ENCODE results near the gene SERPINA5.
"Not testable (repeated sequence)": the region's sequence is repeated elsewhere in the genome, so short reads cannot be mapped to it uniquely, and the experiment has no call there.

The SERPINA5 gene

DNA sequence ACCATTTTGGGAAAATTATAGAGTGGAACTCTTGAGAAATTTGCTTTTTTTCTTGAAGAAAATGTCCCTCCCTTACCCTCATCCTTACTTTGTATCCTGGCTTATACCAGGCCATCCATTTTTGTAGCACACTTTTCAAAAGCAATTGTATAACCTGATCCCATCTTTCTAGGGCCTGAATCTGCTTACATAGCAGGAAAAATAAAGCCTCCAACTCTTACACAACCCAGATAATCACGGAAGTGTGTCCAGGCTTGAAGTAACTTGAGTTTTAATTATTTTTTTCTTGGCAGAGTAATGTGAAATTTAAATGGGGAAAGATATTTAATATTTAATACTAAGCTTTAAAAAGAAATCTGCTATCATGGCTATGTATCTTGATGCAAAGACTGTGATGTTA is 53.9 kb downstream of the SERPINA5 start:
- no peak for DNase-seq
- Histone ChIP-seq H3K27ac (ENCODE audit: low read length) (no peak overlapping the region), H2AFZ (ENCODE audit: low read length) (no peak overlapping the region), H3K27me3 (replicated peaks; ENCODE audit: insufficient read depth, low read length) (no peaks in the 10 kb centered on the region), H3K79me2 (ENCODE audit: low read length) (no peaks in the 10 kb centered on the region), H3K36me3 (replicated peaks; ENCODE audit: insufficient read depth, low read length) (no peaks in the 10 kb centered on the region), H3K4me1 (ENCODE audit: low read length) (no peaks in the 10 kb centered on the region), H4K20me1 (ENCODE audit: insufficient read depth, low read length) (no peaks in the 10 kb centered on the region), H3K4me2 (ENCODE audit: low read depth, low read length) (no peak overlapping the region), H3K4me3 (ENCODE audit: low read length) (no peak overlapping the region), H3K9ac (ENCODE audit: low read length) (no peak overlapping the region), H3K9me2 (replicated peaks; ENCODE audit: insufficient read depth, low read length) (no peaks in the 10 kb centered on the region), H3K9me3 (replicated peaks; ENCODE audit: insufficient read depth, low read length) (no peaks in the 10 kb centered on the region), H3F3A (ENCODE audit: insufficient read depth, low read length) (no peaks in the 10 kb centered on the region)
- TF ChIP-seq, protein P1, sequence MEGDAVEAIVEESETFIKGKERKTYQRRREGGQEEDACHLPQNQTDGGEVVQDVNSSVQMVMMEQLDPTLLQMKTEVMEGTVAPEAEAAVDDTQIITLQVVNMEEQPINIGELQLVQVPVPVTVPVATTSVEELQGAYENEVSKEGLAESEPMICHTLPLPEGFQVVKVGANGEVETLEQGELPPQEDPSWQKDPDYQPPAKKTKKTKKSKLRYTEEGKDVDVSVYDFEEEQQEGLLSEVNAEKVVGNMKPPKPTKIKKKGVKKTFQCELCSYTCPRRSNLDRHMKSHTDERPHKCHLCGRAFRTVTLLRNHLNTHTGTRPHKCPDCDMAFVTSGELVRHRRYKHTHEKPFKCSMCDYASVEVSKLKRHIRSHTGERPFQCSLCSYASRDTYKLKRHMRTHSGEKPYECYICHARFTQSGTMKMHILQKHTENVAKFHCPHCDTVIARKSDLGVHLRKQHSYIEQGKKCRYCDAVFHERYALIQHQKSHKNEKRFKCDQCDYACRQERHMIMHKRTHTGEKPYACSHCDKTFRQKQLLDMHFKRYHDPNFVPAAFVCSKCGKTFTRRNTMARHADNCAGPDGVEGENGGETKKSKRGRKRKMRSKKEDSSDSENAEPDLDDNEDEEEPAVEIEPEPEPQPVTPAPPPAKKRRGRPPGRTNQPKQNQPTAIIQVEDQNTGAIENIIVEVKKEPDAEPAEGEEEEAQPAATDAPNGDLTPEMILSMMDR (IDR thresholded peaks at IDR 0.05; ENCODE audit: low read length), result no peak
- no peak for TF ChIP-seq EZH2 (optimal IDR thresholded peaks at IDR 0.05; ENCODE audit: low read depth, low read length)
- TF ChIP-seq EZH2phosphoT487 (IDR thresholded peaks at IDR 0.05; ENCODE audit: low read length), result no peak

- Histone ChIP-seq H3K4me1 (ENCODE audit: low read length) (no peaks in the 10 kb centered on the region), H3K79me2 (ENCODE audit: low read length) (no peaks in the 10 kb centered on the region), H3F3A (ENCODE audit: insufficient read depth, low read length) (no peaks in the 10 kb centered on the region), H2AFZ (ENCODE audit: low read length) (no peak overlapping the region), H3K9me3 (replicated peaks; ENCODE audit: insufficient read depth, low read length) (no peaks in the 10 kb centered on the region), H4K20me1 (ENCODE audit: insufficient read depth, low read length) (no peaks in the 10 kb centered on the region), H3K36me3 (replicated peaks; ENCODE audit: insufficient read depth, low read length) (no peaks in the 10 kb centered on the region), H3K9me2 (replicated peaks; ENCODE audit: insufficient read depth, low read length) (no peaks in the 10 kb centered on the region), H3K4me3 (ENCODE audit: low read length) (no peak overlapping the region), H3K27ac (ENCODE audit: low read length) (no peak overlapping the region), H3K9ac (ENCODE audit: low read length) (no peak overlapping the region), H3K4me2 (ENCODE audit: low read depth, low read length) (no peak overlapping the region), H3K27me3 (replicated peaks; ENCODE audit: insufficient read depth, low read length) (no peaks in the 10 kb centered on the region)
- DNase-seq, result no peak
- TF ChIP-seq EZH2phosphoT487 (IDR thresholded peaks at IDR 0.05; ENCODE audit: low read length) (no peak), EZH2 (optimal IDR thresholded peaks at IDR 0.05; ENCODE audit: low read depth, low read length) (no peak)
- TF ChIP-seq, protein P1 (IDR thresholded peaks at IDR 0.05; ENCODE audit: low read length), result no peak
These were observed 55.7 kb downstream of the SERPINA5 start for GRCh38 chr14:94636744-94637412.

DNA sequence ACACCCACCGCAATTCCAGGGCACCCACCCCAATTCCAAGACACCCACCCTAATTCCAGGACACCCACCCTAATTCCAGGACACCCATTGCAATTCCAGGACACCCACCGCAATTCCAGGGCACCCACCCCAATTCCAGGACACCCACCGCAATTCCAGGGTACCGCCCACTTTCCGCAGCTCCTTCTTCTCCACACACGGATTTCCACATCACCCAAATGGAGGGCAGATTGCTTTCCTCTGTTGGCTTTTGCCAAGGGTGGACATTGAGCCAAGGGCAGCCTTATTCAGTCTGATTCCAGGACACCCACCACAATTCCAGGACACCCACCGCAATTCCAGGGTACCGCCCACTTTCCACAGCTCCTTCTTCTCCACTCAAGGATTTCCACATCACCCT is 56.6 kb downstream of the SERPINA5 start:
- DNase-seq; H3K79me2 ChIP-seq (ENCODE audit: low read length); H3K4me3 ChIP-seq (ENCODE audit: low read length); H3K9me2 ChIP-seq (replicated peaks; ENCODE audit: insufficient read depth, low read length); H3K9me3 ChIP-seq (replicated peaks; ENCODE audit: insufficient read depth, low read length); H4K20me1 ChIP-seq (ENCODE audit: insufficient read depth, low read length); H3K27ac ChIP-seq (ENCODE audit: low read length); H3K36me3 ChIP-seq (replicated peaks; ENCODE audit: insufficient read depth, low read length); H3K9ac ChIP-seq (ENCODE audit: low read length); H3K4me1 ChIP-seq (ENCODE audit: low read length); H3F3A ChIP-seq (ENCODE audit: insufficient read depth, low read length); H3K4me2 ChIP-seq (ENCODE audit: low read depth, low read length); H3K27me3 ChIP-seq (replicated peaks; ENCODE audit: insufficient read depth, low read length); H2AFZ ChIP-seq (ENCODE audit: low read length): not testable (repeated sequence)

DNA sequence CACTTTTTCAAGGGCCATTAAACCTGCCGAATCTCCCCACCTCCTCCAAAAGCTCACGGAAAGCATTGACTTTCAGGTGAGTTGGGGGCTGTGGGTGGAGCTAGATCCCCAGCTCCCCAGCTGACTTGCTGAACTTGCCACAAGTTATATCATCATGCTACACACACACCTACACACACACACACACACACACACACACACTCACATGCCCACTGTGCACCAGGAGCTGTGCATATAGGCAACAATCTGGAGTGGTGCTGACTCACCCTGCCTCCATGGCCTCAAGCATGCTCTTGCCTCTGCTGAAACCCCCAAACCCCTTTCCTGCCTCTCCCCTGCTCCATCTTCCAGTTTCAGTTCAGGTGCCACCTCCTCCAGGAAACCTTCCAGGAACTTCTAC is 57.1 kb downstream of the SERPINA5 start:
- no peaks in the 10 kb centered on the region for H4K20me1 ChIP-seq (ENCODE audit: insufficient read depth, low read length)
- TF ChIP-seq, protein P1 (IDR thresholded peaks at IDR 0.05; ENCODE audit: low read length), result no peak
- TF ChIP-seq EZH2phosphoT487 (IDR thresholded peaks at IDR 0.05; ENCODE audit: low read length), result no peak
- no peak for TF ChIP-seq EZH2 (optimal IDR thresholded peaks at IDR 0.05; ENCODE audit: low read depth, low read length)

More for the DNA sequence above, 57.1 kb downstream of the SERPINA5 start:
- DNase-seq, result no peak
- no peaks in the 10 kb centered on the region for H3F3A ChIP-seq (ENCODE audit: insufficient read depth, low read length)
- H3K27me3 ChIP-seq (replicated peaks; ENCODE audit: insufficient read depth, low read length), result no peaks in the 10 kb centered on the region
- H3K9me3 ChIP-seq (replicated peaks; ENCODE audit: insufficient read depth, low read length), result no peaks in the 10 kb centered on the region
- H2AFZ ChIP-seq (ENCODE audit: low read length), result no peak overlapping the region
- no peaks in the 10 kb centered on the region for H3K4me1 ChIP-seq (ENCODE audit: low read length)
- H3K36me3 ChIP-seq (replicated peaks; ENCODE audit: insufficient read depth, low read length), result no peaks in the 10 kb centered on the region
- H3K27ac ChIP-seq (ENCODE audit: low read length), result no peak overlapping the region
- no peak overlapping the region for H3K4me2 ChIP-seq (ENCODE audit: low read depth, low read length)
- H3K9me2 ChIP-seq (replicated peaks; ENCODE audit: insufficient read depth, low read length), result no peaks in the 10 kb centered on the region
- no peak overlapping the region for H3K9ac ChIP-seq (ENCODE audit: low read length)
- no peak overlapping the region for H3K4me3 ChIP-seq (ENCODE audit: low read length)
- no peaks in the 10 kb centered on the region for H3K79me2 ChIP-seq (ENCODE audit: low read length)
